Parathyroid adenoma (tissue), 2 donors: ENCODE results near the gene BRD3.

Experiments
- H2AFZ ChIP-seq: fragments of 300-600 bp; sonication (generic); one replicate; pipeline ENCODE4 v1.7.0; 2017; ENCODE audit warnings: antibody characterized with exemption, mild to moderate bottlenecking
- H3K27ac ChIP-seq: fragments of 300-600 bp; sonication (generic); one replicate; pipeline ENCODE4 v1.7.0; 2017
- H3K27me3 ChIP-seq: fragments of 300-600 bp; sonication (generic); one replicate; pipeline ENCODE4 v1.7.0; 2017; ENCODE audit warnings: low read length; ENCODE audit not compliant: control insufficient read depth, insufficient read depth
- H3K36me3 ChIP-seq: fragments of 300-600 bp; sonication (generic); one replicate; pipeline ENCODE4 v1.7.0; 2017; ENCODE audit warnings: low read length; ENCODE audit not compliant: control insufficient read depth, insufficient read depth
- H3K4me1 ChIP-seq: fragments of 300-600 bp; sonication (generic); one replicate; pipeline ENCODE4 v1.7.0; 2017; ENCODE audit warnings: control low read depth
- H3K4me2 ChIP-seq: fragments of 300-600 bp; sonication (generic); one replicate; pipeline ENCODE4 v1.7.0; 2017; ENCODE audit warnings: low read length
- H3K4me3 ChIP-seq: fragments of 300-600 bp; sonication (generic); one replicate; pipeline ENCODE4 v1.7.0; 2017; ENCODE audit warnings: low read depth, low read length
- H3K79me2 ChIP-seq: fragments of 300-600 bp; sonication (generic); one replicate; pipeline ENCODE4 v1.7.0; 2017; ENCODE audit warnings: control low read depth
- H3K9ac ChIP-seq: fragments of 300-600 bp; sonication (generic); one replicate; pipeline ENCODE4 v1.7.0; 2017; ENCODE audit warnings: mild to moderate bottlenecking
- H3K9me3 ChIP-seq: fragments of 300-600 bp; sonication (generic); one replicate; pipeline ENCODE4 v1.7.0; 2017; ENCODE audit warnings: low read length; ENCODE audit not compliant: control insufficient read depth
- CTCF ChIP-seq: fragments of 300-600 bp; sonication (generic); IDR thresholded peaks from one replicate; pipeline ENCODE4 v1.7.0; 2017; ENCODE audit warnings: antibody characterized with exemption, mild to moderate bottlenecking
- donor health status: primary hyperparathyroidism.

The BRD3 gene

GRCh38 chr9:134061019-134061687 is 6.7 kb downstream of the BRD3 start:
- Histone ChIP-seq H3K9ac (no peak overlapping the region), H3K27ac (no peak overlapping the region), H3K27me3 (no peaks in the 10 kb centered on the region), H3K36me3 (no peaks in the 10 kb centered on the region), H3K4me1 (peaks cover 13% of the 10 kb centered on the region), H3K4me3 (no peak overlapping the region), H3K79me2 (peaks cover 75% of the 10 kb centered on the region), H3K4me2 (no peak overlapping the region), H2AFZ (no peak overlapping the region), H3K9me3 (no peaks in the 10 kb centered on the region)
- TF ChIP-seq CTCF = no peak

- Histone ChIP-seq H3K9me3 (no peaks in the 10 kb centered on the region), H2AFZ (no peak overlapping the region), H3K4me2 (no peak overlapping the region), H3K4me1 (peaks cover 15% of the 10 kb centered on the region), H3K27ac (no peak overlapping the region), H3K79me2 (peaks cover 75% of the 10 kb centered on the region), H3K36me3 (no peaks in the 10 kb centered on the region), H3K4me3 (no peak overlapping the region), H3K27me3 (no peaks in the 10 kb centered on the region), H3K9ac (no peak overlapping the region)
- no peak for TF ChIP-seq CTCF
Measured at GRCh38 chr9:134060546-134060945, 7.3 kb downstream of the BRD3 start.

- Histone ChIP-seq H3K4me3 (no peak overlapping the region), H3K27me3 (no peaks in the 10 kb centered on the region), H3K9ac (no peak overlapping the region), H2AFZ (no peak overlapping the region), H3K4me1 (peaks cover 17% of the 10 kb centered on the region), H3K27ac (no peak overlapping the region), H3K79me2 (peaks cover 76% of the 10 kb centered on the region), H3K36me3 (no peaks in the 10 kb centered on the region), H3K9me3 (no peaks in the 10 kb centered on the region), H3K4me2 (no peak overlapping the region)
- TF ChIP-seq CTCF = no peak
Measured at GRCh38 chr9:134059661-134060395, 8.0 kb downstream of the BRD3 start.

GRCh38 chr9:134059188-134059641 is 8.6 kb downstream of the BRD3 start:
- no peak overlapping the region for H3K4me3 ChIP-seq
- TF ChIP-seq CTCF = no peak
- H3K9me3 ChIP-seq = no peaks in the 10 kb centered on the region
- no peak overlapping the region for H3K9ac ChIP-seq
- no peaks in the 10 kb centered on the region for H3K36me3 ChIP-seq
- H2AFZ ChIP-seq = no peak overlapping the region
- H3K4me2 ChIP-seq = no peak overlapping the region
- H3K27me3 ChIP-seq = no peaks in the 10 kb centered on the region
- H3K4me1 ChIP-seq = peaks cover 17% of the 10 kb centered on the region
- no peak overlapping the region for H3K27ac ChIP-seq
- H3K79me2 ChIP-seq = peaks cover 72% of the 10 kb centered on the region
